Neuronal stem cell (in vitro differentiated cells): ENCODE data around the gene BAZ1A. TPM values are rescaled to one million over a fixed set of nuclear protein-coding genes. Genes with fewer than 3 reads are reported as not detected.

Source experiments
- DNase-seq: peaks from one replicate; pipeline ENCODE4 v3.0.0-alpha.2; 2013; ENCODE audit warnings: low spot score
- H2AFZ ChIP-seq: one replicate; pipeline ENCODE4 v1.6.1; 2013; ENCODE audit warnings: mild to moderate bottlenecking, low read length, inconsistent platforms
- H2AK5ac ChIP-seq: 2 replicates; pipeline ENCODE4 v1.6.1; 2013; ENCODE audit warnings: low read depth, mild to moderate bottlenecking, inconsistent platforms, low read length, moderate library complexity, mixed read lengths
- H2BK120ac ChIP-seq: 2 replicates; pipeline ENCODE4 v1.6.1; 2013; ENCODE audit warnings: low read depth, mild to moderate bottlenecking, inconsistent platforms, low read length, moderate library complexity, mixed read lengths
- H2BK12ac ChIP-seq: one replicate; pipeline ENCODE4 v1.6.1; 2013; ENCODE audit warnings: low read length, inconsistent platforms
- H2BK15ac ChIP-seq: 2 replicates; pipeline ENCODE4 v1.6.1; 2013; ENCODE audit warnings: mild to moderate bottlenecking, low read length, inconsistent platforms, mixed read lengths
- H2BK5ac ChIP-seq: one replicate; pipeline ENCODE4 v1.6.1; 2013; ENCODE audit warnings: inconsistent platforms, mild to moderate bottlenecking, low read length, moderate library complexity
- H3K14ac ChIP-seq: one replicate; pipeline ENCODE4 v1.6.1; 2013; ENCODE audit warnings: low read length, inconsistent platforms
- H3K18ac ChIP-seq: 2 replicates; pipeline ENCODE4 v1.6.1; 2013; ENCODE audit warnings: low read length, inconsistent platforms
- H3K23ac ChIP-seq: 2 replicates; pipeline ENCODE4 v1.6.1; 2013; ENCODE audit warnings: low read depth, mild to moderate bottlenecking, mixed read lengths, low read length, inconsistent platforms; ENCODE audit not compliant: poor library complexity
- H3K27ac ChIP-seq: replicated peaks from 3 replicates; pipeline ENCODE4 v1.5.1; 2013; ENCODE audit warnings: low read length, inconsistent platforms
- H3K27me3 ChIP-seq, 3 experiments: 2 replicates each; pipeline ENCODE4 v1.6.1; 2013; ENCODE audit warnings: low read length in 3 of 3, mild to moderate bottlenecking in 2 of 3, inconsistent platforms in 1 of 3, low read depth in 1 of 3, mixed read lengths in 1 of 3, moderate library complexity in 1 of 3; ENCODE audit not compliant: control insufficient read depth in 3 of 3, insufficient read depth in 3 of 3
- H3K36me3 ChIP-seq, 2 donors: replicated peaks in 1 of 2; 2 replicates each; pipeline ENCODE4 v1.6.1; 2013; ENCODE audit warnings: low read length in 2 of 2; ENCODE audit not compliant: control insufficient read depth in 2 of 2, insufficient read depth in 2 of 2
- H3K4ac ChIP-seq: 2 replicates; pipeline ENCODE4 v1.6.1; 2013; ENCODE audit warnings: inconsistent platforms, mild to moderate bottlenecking, low read length, moderate library complexity
- H3K4me1 ChIP-seq, 2 donors: 1 replicate in 1 of 2; 2 replicates in 1 of 2; pipeline ENCODE4 v1.6.1; 2013; ENCODE audit warnings: low read length in 2 of 2, low read depth in 1 of 2; ENCODE audit not compliant: control insufficient read depth in 2 of 2, insufficient read depth in 1 of 2
- H3K4me2 ChIP-seq: one replicate; pipeline ENCODE4 v1.6.1; 2013; ENCODE audit warnings: mild to moderate bottlenecking, low read length, inconsistent platforms; ENCODE audit not compliant: insufficient read depth, poor library complexity, severe bottlenecking
- H3K4me3 ChIP-seq, 2 donors: 2 replicates each; pipeline ENCODE4 v1.5.1; 2013; ENCODE audit warnings: low read length in 2 of 2, mild to moderate bottlenecking in 2 of 2, inconsistent platforms in 1 of 2, moderate library complexity in 1 of 2
- H3K79me1 ChIP-seq: one replicate; pipeline ENCODE4 v1.6.1; 2013; ENCODE audit warnings: low read depth, mild to moderate bottlenecking, inconsistent platforms, low read length, moderate library complexity
- H3K9ac ChIP-seq: one replicate; pipeline ENCODE4 v1.6.1; 2013; ENCODE audit warnings: mild to moderate bottlenecking, low read depth, low read length, inconsistent platforms; ENCODE audit not compliant: poor library complexity
- H3K9me3 ChIP-seq, 2 donors: replicated peaks in 1 of 2; 2 replicates each; pipeline versions ENCODE3 to v1.6.1; 2013; ENCODE audit warnings: low read length in 2 of 2, mild to moderate bottlenecking in 2 of 2, inconsistent platforms in 1 of 2, low read depth in 1 of 2, mixed read lengths in 1 of 2, moderate library complexity in 1 of 2; ENCODE audit not compliant: control insufficient read depth in 2 of 2, insufficient read depth in 1 of 2
- H4K8ac ChIP-seq: one replicate; pipeline ENCODE4 v1.6.1; 2013; ENCODE audit warnings: low read depth, mild to moderate bottlenecking, inconsistent platforms, low read length, moderate library complexity
- H4K91ac ChIP-seq: one replicate; pipeline ENCODE4 v1.6.1; 2013; ENCODE audit warnings: low read length, low read depth, mild to moderate bottlenecking, inconsistent platforms; ENCODE audit not compliant: poor library complexity
- WGBS, 2 donors: extraction: QIAGEN DNeasy Blood & Tissue Kit; methylation state at CpG; one replicate each; pipeline ENCODE4 v1.1.7; 2013; ENCODE audit warnings: missing lambda C conversion rate in 2 of 2, mixed read lengths in 1 of 2; ENCODE audit not compliant: insufficient read length in 2 of 2, insufficient replicate concordance in 1 of 2; ENCODE audit errors: extremely low coverage in 2 of 2; 5-methylcytosine and 5-hydroxymethylcytosine counted together
- small RNA-seq: library from polyadenylated mRNA; stranded (forward); fragments of <200 nt; extraction: miRNeasy Mini kit (QIAGEN cat#:217004); gene quantifications from one replicate; pipeline ENCODE3, GENCODE V24; 2013; ENCODE audit not compliant: insufficient read depth

The BAZ1A gene

DNA sequence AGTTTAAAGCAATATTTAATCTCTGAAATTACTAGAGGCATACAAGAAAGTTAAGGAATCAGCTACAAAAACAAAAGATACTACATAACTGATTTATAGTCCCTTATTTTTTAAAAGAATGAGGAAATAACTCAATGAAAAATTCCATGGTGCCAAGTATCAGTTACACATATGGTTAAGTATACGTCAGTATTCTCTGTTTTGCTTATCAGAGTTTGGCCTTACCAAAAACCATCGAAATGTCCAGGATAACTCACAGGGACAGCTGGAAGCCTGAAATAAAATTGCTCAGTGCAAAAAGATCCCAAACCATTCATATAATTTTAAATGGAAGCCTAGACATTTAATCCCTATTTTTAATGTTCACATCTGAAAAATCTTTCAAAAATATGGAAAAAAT, 164.4 kb downstream of the BAZ1A start:
- no peak for DNase-seq
- Histone ChIP-seq H2BK5ac (no peak overlapping the region), H3K27me3 (peaks cover 0 to 11% (median 0%) of the 10 kb centered on the region in 3 experiments), H4K8ac (no peak overlapping the region), H3K4me3 (no peak overlapping the region), H3K27ac (no peak overlapping the region), H3K4ac (no peak overlapping the region), H3K9ac (no peak overlapping the region), H3K36me3 (peaks cover 0 to 27% of the 10 kb centered on the region in 2 donors), H3K14ac (no peak overlapping the region), H3K4me1 (peaks cover 0 to 6% of the 10 kb centered on the region in 2 donors), H2AK5ac (no peak overlapping the region), H4K91ac (no peak overlapping the region), H3K9me3 (no peaks in the 10 kb centered on the region), H3K18ac (no peak overlapping the region), H2BK15ac (no peak overlapping the region), H2BK12ac (no peak overlapping the region), H2BK120ac (no peak overlapping the region), H3K79me1 (no peaks in the 10 kb centered on the region), H2AFZ (no peak overlapping the region), H3K23ac (no peak overlapping the region), H3K4me2 (no peak overlapping the region)
- no CpG with 5 or more reads among the region's 2 CpGs for WGBS, 2 donors

- H2BK15ac ChIP-seq: no peak overlapping the region
- no peak overlapping the region for H4K8ac ChIP-seq
- no peak overlapping the region for H4K91ac ChIP-seq
- H3K36me3 ChIP-seq: peaks cover 0 to 27% of the 10 kb centered on the region in 2 donors
- H2AFZ ChIP-seq: no peak overlapping the region
- H3K14ac ChIP-seq: no peak overlapping the region
- H2BK5ac ChIP-seq: no peak overlapping the region
- no peak overlapping the region for H2BK120ac ChIP-seq
- H3K27ac ChIP-seq: no peak overlapping the region
- no peak overlapping the region for H3K4ac ChIP-seq
- no peak overlapping the region for H2BK12ac ChIP-seq
- H3K27me3 ChIP-seq: peaks cover 0 to 4% (median 0%) of the 10 kb centered on the region in 3 experiments
- no peak overlapping the region for H2AK5ac ChIP-seq
- H3K23ac ChIP-seq: no peak overlapping the region
- no peak overlapping the region for H3K18ac ChIP-seq
- H3K4me1 ChIP-seq: peaks cover 0 to 6% of the 10 kb centered on the region in 2 donors
- no CpG with 5 or more reads among the region's 1 CpG for WGBS, 2 donors
- no peaks in the 10 kb centered on the region for H3K79me1 ChIP-seq
- no peaks in the 10 kb centered on the region for H3K9me3 ChIP-seq
- no peak overlapping the region for H3K4me2 ChIP-seq
- H3K9ac ChIP-seq: no peak overlapping the region
- DNase-seq: no peak
- no peak overlapping the region for H3K4me3 ChIP-seq
These were observed 165.2 kb downstream of the BAZ1A start for GRCh38 chr14:34710006-34710405.

DNA sequence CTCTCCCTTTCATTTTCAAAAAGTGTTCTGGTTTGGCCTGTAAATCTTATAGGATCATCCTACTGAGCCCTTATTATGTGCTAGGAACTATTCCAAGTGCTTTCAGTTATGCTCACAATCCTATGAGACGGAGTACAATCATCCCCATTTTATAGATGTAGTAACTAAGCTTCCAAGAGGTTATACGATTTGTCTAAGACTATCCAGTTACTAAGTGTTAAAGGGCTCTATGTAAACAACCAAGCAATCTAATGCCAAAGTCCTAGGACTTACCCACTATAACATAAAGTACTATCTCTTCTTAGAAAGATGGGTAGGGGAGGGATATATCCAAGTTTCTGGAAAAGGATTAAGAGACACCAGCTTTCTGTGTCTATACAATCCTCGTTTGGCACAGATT, 167.4 kb downstream of the BAZ1A start:
- Histone ChIP-seq H3K4ac (no peak overlapping the region), H3K9me3 (no peaks in the 10 kb centered on the region), H3K79me1 (no peaks in the 10 kb centered on the region), H3K27me3 (no peaks in the 10 kb centered on the region), H3K23ac (no peak overlapping the region), H3K18ac (no peak overlapping the region), H2BK120ac (no peak overlapping the region), H3K14ac (no peak overlapping the region), H4K91ac (no peak overlapping the region), H3K36me3 (peaks cover 0 to 23% of the 10 kb centered on the region in 2 donors), H3K4me1 (no peaks in the 10 kb centered on the region), H3K4me3 (no peak overlapping the region), H2AK5ac (no peak overlapping the region), H4K8ac (no peak overlapping the region), H3K27ac (no peak overlapping the region), H2BK5ac (no peak overlapping the region), H2BK12ac (no peak overlapping the region), H2BK15ac (no peak overlapping the region), H2AFZ (no peak overlapping the region), H3K9ac (no peak overlapping the region), H3K4me2 (no peak overlapping the region)
- no peak for DNase-seq
- WGBS, 2 donors: no CpG with 5 or more reads among the region's 3 CpGs

Small RNA genes within 50 kb of the gene (small RNA-seq; reads per million reads assigned to genes)
- gene AL121603.1 (not detected), gene RNU7-41P (not detected)
